H1 (cell line): ENCODE results near the gene PLXDC2.

Source experiments
- ASH2L ChIP-seq: fragments of 200-600, 300-600 bp; sonication (generic); IDR thresholded peaks from one replicate; pipeline ENCODE4 v1.7.1; 2017; ENCODE audit warnings: low read length
- EP300 ChIP-seq, 2 experiments: IDR thresholded peaks; 1 replicate in 1 of 2; 2 replicates in 1 of 2; pipeline ENCODE4 v1.6.1; 2011 to 2012; ENCODE audit warnings: low read depth in 2 of 2, low read length in 2 of 2, mild to moderate bottlenecking in 2 of 2, borderline replicate concordance in 1 of 2, inconsistent platforms in 1 of 2, moderate library complexity in 1 of 2
- HDAC2 ChIP-seq, 2 experiments: fragments of 300-600 bp in 1 of 2; sonication (generic) in 1 of 2; IDR thresholded peaks; 2 replicates each; pipeline ENCODE4 v1.6.1; 2011 to 2012; ENCODE audit warnings: low read depth in 2 of 2, low read length in 2 of 2, mild to moderate bottlenecking in 2 of 2, moderate library complexity in 2 of 2, borderline replicate concordance in 1 of 2, inconsistent platforms in 1 of 2
- NRF1 ChIP-seq: IDR thresholded peaks from 2 replicates; pipeline ENCODE4 v1.6.1; 2011; ENCODE audit warnings: mild to moderate bottlenecking, low read depth, low read length, improper control_type of control experiment
- SRF ChIP-seq: IDR thresholded peaks from 2 replicates; pipeline ENCODE4 v1.6.1; 2011; ENCODE audit warnings: mild to moderate bottlenecking, low read depth, low read length, moderate library complexity
- TF ChIP-seq, protein P1 (sequence below), 3 experiments: IDR thresholded peaks; 1 replicate in 2 of 3; 2 replicates in 1 of 3; pipeline versions ENCODE4 v1.5.1 to v1.6.1; 2011; ENCODE audit warnings: low read length in 3 of 3, mild to moderate bottlenecking in 3 of 3, inconsistent platforms in 2 of 3, low read depth in 1 of 3, moderate library complexity in 1 of 3; ENCODE audit not compliant: insufficient read depth in 1 of 3; ENCODE audit errors: control extremely low read depth in 1 of 3

DNA sequence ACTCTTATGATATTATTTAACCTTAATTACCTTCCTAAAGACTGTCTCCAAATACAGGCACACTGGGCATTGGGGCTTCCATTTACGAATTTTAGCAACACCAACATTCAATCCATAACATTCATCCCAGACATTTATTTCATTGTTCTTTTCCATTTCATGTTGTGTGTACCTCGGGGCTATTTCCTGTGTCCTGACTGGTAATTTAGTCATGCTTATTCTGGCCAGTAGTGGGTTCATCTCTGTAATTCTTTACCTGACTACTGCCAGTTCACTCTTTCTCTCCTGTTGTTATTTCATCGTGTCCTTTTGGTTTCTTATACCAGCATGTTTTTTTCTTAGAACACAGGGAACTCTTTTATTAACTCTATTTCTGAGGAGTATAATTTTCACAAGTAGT, 225.7 kb downstream of the PLXDC2 start:
- TF ChIP-seq ASH2L (no peak), HDAC2 (IDR thresholded peaks at IDR 0.05; ENCODE audit: borderline replicate concordance in 1 of 2, low read depth in 2 of 2, low read length in 2 of 2) (no peak), NRF1 (no peak), SRF (no peak), EP300 (IDR thresholded peaks at IDR 0.05; ENCODE audit: borderline replicate concordance in 1 of 2, low read depth in 2 of 2, low read length in 2 of 2) (no peak)
- TF ChIP-seq, protein P1, sequence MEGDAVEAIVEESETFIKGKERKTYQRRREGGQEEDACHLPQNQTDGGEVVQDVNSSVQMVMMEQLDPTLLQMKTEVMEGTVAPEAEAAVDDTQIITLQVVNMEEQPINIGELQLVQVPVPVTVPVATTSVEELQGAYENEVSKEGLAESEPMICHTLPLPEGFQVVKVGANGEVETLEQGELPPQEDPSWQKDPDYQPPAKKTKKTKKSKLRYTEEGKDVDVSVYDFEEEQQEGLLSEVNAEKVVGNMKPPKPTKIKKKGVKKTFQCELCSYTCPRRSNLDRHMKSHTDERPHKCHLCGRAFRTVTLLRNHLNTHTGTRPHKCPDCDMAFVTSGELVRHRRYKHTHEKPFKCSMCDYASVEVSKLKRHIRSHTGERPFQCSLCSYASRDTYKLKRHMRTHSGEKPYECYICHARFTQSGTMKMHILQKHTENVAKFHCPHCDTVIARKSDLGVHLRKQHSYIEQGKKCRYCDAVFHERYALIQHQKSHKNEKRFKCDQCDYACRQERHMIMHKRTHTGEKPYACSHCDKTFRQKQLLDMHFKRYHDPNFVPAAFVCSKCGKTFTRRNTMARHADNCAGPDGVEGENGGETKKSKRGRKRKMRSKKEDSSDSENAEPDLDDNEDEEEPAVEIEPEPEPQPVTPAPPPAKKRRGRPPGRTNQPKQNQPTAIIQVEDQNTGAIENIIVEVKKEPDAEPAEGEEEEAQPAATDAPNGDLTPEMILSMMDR (IDR thresholded peaks at IDR 0.05; ENCODE audit: control extremely low read depth in 1 of 3, insufficient read depth in 1 of 3, low read depth in 1 of 3, low read length in 3 of 3): no peak
